Testis (tissue), 3 donors: ENCODE results near the gene CAPN9. TPM values are rescaled to one million over a fixed set of nuclear protein-coding genes. Genes with fewer than 3 reads are reported as not detected.
A peak's percentile ranks its signal among the peaks of the same experiment; 100 is the strongest.

Source experiments
- DNase-seq: peaks from one replicate; pipeline ENCODE4 v3.0.0-alpha.2; 2019
- H3K27ac ChIP-seq, 2 donors: fragments of 200-600 bp; sonication (generic); one replicate each; pipeline ENCODE4 v1.5.1; 2019
- H3K27me3 ChIP-seq: fragments of 200-600 bp; sonication (generic); one replicate; pipeline ENCODE4 v1.5.1; 2019
- H3K36me3 ChIP-seq: fragments of 200-600 bp; sonication (generic); one replicate; pipeline ENCODE4 v1.5.1; 2017; ENCODE audit warnings: low read depth; ENCODE audit errors: missing control alignments
- H3K4me1 ChIP-seq: fragments of 200-600 bp; sonication (generic); one replicate; pipeline ENCODE4 v1.5.1; 2019
- H3K4me3 ChIP-seq, 2 donors: fragments of 200-600 bp; sonication (generic); one replicate each; pipeline ENCODE4 v1.5.1; 2017 to 2019
- H3K9me3 ChIP-seq: fragments of 200-600 bp; sonication (generic); one replicate; pipeline ENCODE4 v1.5.1; 2017
- CTCF ChIP-seq, 3 experiments: fragments of 450-650 bp in 2 of 3; fragments of 200-600 bp in 1 of 3; sonication (generic) in 1 of 3; IDR thresholded peaks; one replicate each; pipeline ENCODE4 v1.5.1; 2016 to 2019; ENCODE audit warnings: antibody characterized with exemption in 3 of 3, mild to moderate bottlenecking in 2 of 3, moderate library complexity in 1 of 3
- POLR2A ChIP-seq: fragments of 450-650 bp; IDR thresholded peaks from one replicate; pipeline ENCODE4 v1.6.1; 2017; ENCODE audit warnings: antibody characterized with exemption, mild to moderate bottlenecking, moderate library complexity
- WGBS, 2 donors: methylation state at CpG; one replicate each; pipeline ENCODE4 v1.1.5; 2018; 5-methylcytosine and 5-hydroxymethylcytosine counted together
- intact Hi-C: fragments of 100-400 bp; cut with DNase I; formaldehyde crosslinking; loops from one replicate; pipeline ENCODE4 v1.15.1; 2023; ENCODE audit warnings: low total_unique reads
- polyA plus RNA-seq: library from polyadenylated mRNA; stranded (reverse); fragments of 350-450 nt; fragmentation: Illumina TruSeq; extraction: RNeasy Lipid Tissue Mini Kit (QIAGEN cat#74804); gene quantifications from one replicate; pipeline ENCODE4 v1.2.3, GENCODE V29; 2014; ENCODE audit warnings: low read depth, low replicate concordance; ENCODE audit not compliant: insufficient read depth
- total RNA-seq, 2 donors: library from RNA; depleted of rRNA; stranded (reverse); fragments of >200 nt; gene quantifications; one replicate each; pipeline ENCODE4 v1.2.3, GENCODE V29; 2016

The CAPN9 gene
- total and polyA plus RNA-seq, 3 donors from 2014 or later: 0.16 to 0.34 (median 0.25) TPM

- no peak for TF ChIP-seq POLR2A
- TF ChIP-seq CTCF (IDR thresholded peaks at IDR 0.05): peak; percentile 50 to 62 (median 51)
- H3K9me3 ChIP-seq: no peaks in the 10 kb centered on the region
- H3K36me3 ChIP-seq: no peaks in the 10 kb centered on the region
- H3K4me3 ChIP-seq: no peak overlapping the region
- H3K27ac ChIP-seq: no peak overlapping the region
- 20 to 80% methylated on average over 3 to 7 of the region's 7 CpGs for WGBS, 2 donors
- intact Hi-C loops: no loop called here
- no peaks in the 10 kb centered on the region for H3K27me3 ChIP-seq
- DNase-seq: peak; percentile 72
- H3K4me1 ChIP-seq: no peaks in the 10 kb centered on the region
These were observed 50.8 kb downstream of the CAPN9 start for GRCh38 chr1:230797942-230798365.

GRCh38 chr1:230798491-230798890 is 51.3 kb downstream of the CAPN9 start:
- DNase-seq: no peak
- TF ChIP-seq CTCF (IDR thresholded peaks at IDR 0.05) (no peak), POLR2A (no peak)
- WGBS, 2 donors: 79 to 83% methylated on average over 5 of the region's 5 CpGs
- Histone ChIP-seq H3K27me3 (no peaks in the 10 kb centered on the region), H3K9me3 (no peaks in the 10 kb centered on the region), H3K36me3 (no peaks in the 10 kb centered on the region), H3K27ac (no peak overlapping the region), H3K4me1 (no peaks in the 10 kb centered on the region), H3K4me3 (no peak overlapping the region)
- intact Hi-C loops: no loop called here

- H3K4me1 ChIP-seq: no peaks in the 10 kb centered on the region
- intact Hi-C loops: no loop called here
- DNase-seq: no peak
- 88 to 91% methylated on average over 9 of the region's 9 CpGs for WGBS, 2 donors
- no peak for TF ChIP-seq POLR2A
- no peak for TF ChIP-seq CTCF (IDR thresholded peaks at IDR 0.05)
- no peaks in the 10 kb centered on the region for H3K9me3 ChIP-seq
- H3K36me3 ChIP-seq: no peaks in the 10 kb centered on the region
- H3K27ac ChIP-seq: no peak overlapping the region
- H3K4me3 ChIP-seq: no peak overlapping the region
- H3K27me3 ChIP-seq: no peaks in the 10 kb centered on the region
These were observed 54.0 kb downstream of the CAPN9 start for GRCh38 chr1:230800891-230801840.

- TF ChIP-seq POLR2A (no peak), CTCF (IDR thresholded peaks at IDR 0.05) (no peak)
- no peaks in the 10 kb centered on the region for H3K27me3 ChIP-seq
- intact Hi-C loops: no loop called here
- H3K4me3 ChIP-seq: no peak overlapping the region
- DNase-seq: no peak
- no peak overlapping the region for H3K27ac ChIP-seq
- no peaks in the 10 kb centered on the region for H3K4me1 ChIP-seq
- H3K36me3 ChIP-seq: no peaks in the 10 kb centered on the region
- no peaks in the 10 kb centered on the region for H3K9me3 ChIP-seq
- 87 to 93% methylated on average over 2 of the region's 2 CpGs for WGBS, 2 donors
These were observed 57.2 kb downstream of the CAPN9 start for GRCh38 chr1:230804396-230804795.

- Histone ChIP-seq H3K27me3 (no peaks in the 10 kb centered on the region), H3K4me3 (no peak overlapping the region), H3K27ac (no peak overlapping the region), H3K4me1 (no peaks in the 10 kb centered on the region), H3K9me3 (no peaks in the 10 kb centered on the region), H3K36me3 (no peaks in the 10 kb centered on the region)
- no peak for DNase-seq
- 85 to 95% methylated on average over 2 of the region's 2 CpGs for WGBS, 2 donors
- TF ChIP-seq POLR2A: no peak
- no peak for TF ChIP-seq CTCF (IDR thresholded peaks at IDR 0.05)
- intact Hi-C loops: no loop called here
These were observed 59.4 kb downstream of the CAPN9 start for GRCh38 chr1:230806552-230806951.
